ENCODE data around the gene PNPLA8.

Gene PNPLA8

DNA sequence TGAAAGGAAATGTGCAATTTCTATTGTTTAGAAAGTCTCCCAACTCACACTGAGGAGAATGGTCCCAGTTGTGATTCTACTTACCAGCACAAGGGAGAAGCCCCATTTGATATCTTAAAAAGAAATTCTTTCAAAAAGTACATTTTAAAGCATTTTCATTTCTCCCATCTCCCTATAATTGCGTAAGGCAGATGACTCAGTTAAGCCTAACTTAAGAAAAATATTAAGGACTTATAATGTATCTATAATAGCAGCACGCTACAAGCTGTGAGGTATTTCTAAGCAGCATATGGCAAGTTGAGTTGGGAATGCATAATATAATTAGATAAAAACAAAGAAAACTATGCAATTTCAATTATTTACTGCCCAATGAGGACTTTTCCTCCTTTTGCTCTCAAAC, 61.2 kb downstream of the PNPLA8 start:
- DNase-seq, result no peak

GRCh38 chr7:108463613-108464012, 62.3 kb downstream of the PNPLA8 start:
- no peak for DNase-seq

GRCh38 chr7:108461840-108462239, 64.1 kb downstream of the PNPLA8 start:
- no peak for DNase-seq

DNA sequence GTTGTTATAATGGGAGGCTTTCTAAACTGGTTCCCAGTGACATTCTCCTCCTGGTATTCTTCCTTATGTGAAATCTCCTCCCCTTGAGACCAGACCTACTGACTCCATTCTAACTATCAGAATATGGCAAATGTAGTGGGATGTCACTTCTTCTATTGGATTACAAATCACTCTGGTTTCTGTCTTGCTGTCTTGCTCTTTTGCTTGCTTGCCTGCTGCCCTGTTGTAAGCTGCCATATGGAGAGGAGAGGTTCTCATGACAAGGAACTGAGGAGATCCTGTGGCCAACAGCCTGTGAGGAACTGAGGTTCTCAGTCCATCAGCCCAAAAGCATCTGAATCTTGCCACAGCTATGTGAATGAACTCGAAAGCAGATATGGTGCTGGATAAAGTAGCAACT, 65.0 kb downstream of the PNPLA8 start:
- no peak for DNase-seq

GRCh38 chr7:108459922-108460551, 65.9 kb downstream of the PNPLA8 start:
- DNase-seq, result no peak

DNA sequence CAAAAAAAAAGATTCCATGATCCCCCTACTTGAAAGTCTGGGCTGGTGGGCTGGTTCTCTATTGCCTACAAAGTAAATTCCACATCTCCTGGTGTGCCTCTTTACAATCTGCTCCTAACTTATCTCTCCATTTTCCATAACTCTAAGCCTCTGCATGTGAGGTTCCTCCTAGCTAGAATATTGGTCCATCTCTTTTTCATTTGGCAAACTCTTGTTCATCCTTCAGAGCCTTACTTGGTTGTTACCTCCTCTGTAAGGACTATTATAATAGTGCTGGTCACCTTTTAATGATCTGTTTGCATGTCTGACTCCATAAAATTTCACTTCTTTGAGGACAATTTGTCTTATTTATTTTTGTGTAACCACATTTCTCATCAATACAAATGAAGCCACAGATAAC, 68.1 kb downstream of the PNPLA8 start:
- DNase-seq, result no peak

DNA sequence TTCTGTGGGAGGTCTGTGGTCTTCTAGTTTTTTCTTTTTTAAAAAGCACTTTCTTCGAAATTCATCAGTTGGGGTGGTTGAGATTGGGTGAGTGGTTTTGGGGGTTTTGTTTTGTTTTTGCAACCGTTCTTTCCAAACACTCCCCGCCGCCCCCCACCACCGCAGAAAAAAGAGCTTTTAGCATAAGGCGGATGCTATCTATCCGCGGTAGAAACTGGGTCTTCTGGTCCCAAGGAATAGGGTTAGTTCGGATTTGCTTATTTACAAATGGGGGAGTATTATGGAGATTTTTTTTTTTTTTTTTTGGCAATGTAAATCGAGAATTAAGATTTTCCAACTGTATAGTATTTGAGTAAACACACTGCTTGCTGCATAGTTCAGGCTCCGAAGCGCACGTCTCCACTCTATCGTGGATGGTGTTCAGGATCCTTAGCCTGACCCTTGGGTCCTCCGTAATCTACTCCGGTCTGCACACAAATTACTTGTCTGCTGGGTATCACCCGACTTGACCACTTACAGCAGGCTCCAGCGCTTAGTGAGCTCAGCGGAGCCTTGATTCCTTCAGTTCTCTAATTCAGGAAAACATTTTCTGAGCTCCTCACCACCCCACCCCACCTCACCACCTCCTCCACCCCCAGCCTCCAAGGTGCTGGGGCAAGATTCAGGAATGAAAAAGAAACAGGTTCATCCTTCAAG, 68.9 kb downstream of the PNPLA8 start:
- DNase-seq, result no peak

DNA sequence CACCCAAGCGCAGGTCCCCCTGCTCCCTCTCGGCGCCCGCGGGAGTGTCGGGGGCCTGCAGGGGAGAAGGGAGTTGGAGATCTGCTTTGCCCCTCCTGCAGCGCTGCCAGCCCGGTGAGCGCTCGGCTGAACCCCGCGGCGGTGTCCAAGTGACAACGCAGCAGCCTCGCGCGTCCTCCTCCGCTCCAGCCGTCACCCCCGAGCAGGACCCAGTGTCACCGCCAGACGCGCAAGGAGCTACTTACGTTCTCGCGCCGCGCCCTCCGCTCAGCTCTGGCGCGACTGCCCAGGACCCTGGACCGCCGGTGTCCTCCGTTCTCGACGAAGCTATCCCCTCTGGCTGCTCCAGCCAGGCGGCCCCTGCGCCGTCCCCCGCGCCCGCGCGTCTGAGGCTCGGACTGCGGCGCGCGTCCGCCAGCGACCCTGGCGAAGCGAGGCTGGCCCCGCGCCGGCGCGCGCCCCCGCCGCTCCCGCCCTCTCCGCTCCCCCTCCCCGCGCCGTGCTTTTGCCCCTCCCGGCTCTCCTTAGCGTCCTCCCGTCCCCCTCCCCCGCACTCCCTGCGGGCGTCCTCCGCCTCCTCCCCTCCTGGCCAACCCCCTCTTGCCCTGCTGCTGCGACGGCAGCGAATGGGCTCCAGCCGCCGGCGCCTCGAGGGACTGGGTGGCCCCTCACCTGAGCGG, 69.8 kb downstream of the PNPLA8 start, which contains the start of gene NRCAM:
TSS of gene NRCAM (minus strand) at position 439 of the 680 bp plus-strand sequence. CDS start 216,372 bp downstream, outside the sequence.
- peak; percentile 44 for DNase-seq

DNA sequence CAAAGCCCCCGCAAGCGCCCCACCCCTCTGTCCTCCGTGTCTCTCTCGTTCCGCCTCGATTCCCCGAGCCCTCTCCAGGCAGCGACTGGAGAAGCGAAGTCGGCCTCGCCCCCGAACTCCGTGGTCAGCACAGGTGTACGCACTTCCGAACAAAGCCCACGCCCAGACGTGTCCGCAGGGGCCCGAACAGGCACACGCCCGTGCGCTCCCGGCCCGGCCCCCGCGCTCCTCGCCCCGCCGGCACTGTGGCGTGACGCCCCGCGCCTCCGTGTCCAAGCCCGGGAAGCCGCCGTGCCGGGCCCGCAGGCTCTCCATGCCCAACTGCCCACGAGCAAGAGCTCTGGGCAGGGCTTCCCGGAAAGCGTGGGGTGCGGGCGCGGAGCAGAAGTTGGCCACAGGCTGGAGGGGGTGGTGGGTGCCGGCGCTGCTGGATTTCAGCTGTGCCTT, 70.4 kb downstream of the PNPLA8 start:
- no peak for DNase-seq

DNA sequence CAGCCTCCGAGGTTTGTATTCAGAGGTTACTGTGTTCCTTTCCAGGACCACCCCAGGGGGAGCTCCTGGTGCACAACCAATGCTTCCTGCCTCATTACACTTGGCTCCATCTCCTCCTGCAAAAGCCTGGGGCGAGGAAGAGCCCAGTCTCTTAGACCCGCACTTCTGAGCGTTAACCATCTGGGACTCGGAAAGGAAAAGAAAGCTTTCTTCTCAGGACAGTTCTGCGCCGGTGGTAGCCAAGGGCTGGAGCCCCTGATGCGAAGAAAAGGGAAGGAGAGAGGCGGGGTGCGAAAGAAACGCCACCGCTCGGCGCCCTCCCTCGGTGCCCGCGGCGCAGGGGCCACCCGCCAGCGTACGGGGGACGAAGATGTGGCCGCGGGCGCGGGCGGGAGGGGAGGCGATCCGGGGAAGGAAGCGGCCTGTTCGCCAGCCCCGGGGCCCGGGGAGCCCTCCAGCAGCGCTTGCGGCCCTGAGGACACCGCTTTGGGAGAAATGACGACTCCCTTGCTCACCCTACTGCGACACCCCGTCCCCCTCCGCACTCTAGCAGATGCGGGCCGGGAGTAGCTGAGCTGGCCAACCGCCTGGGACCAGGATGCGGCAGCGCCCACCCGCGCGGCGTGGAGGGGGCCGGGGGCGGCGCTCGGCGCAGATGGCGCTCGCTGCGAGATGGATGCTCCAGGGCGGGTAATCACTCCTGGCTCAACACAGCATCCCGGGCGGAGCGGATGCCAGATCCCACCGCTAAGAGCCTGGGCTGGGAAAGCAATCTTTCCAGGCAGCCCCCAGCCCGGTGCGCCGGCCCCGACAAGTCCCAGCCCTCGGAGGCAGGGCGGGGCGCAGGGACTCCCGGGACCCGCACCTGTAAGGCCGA, 71.0 kb downstream of the PNPLA8 start:
- DNase-seq, result no peak

- no peak for DNase-seq
Observed at GRCh38 chr7:108454317-108454673, 71.6 kb downstream of the PNPLA8 start.

GRCh38 chr7:108453320-108453719, 72.6 kb downstream of the PNPLA8 start:
- DNase-seq, result no peak

DNA sequence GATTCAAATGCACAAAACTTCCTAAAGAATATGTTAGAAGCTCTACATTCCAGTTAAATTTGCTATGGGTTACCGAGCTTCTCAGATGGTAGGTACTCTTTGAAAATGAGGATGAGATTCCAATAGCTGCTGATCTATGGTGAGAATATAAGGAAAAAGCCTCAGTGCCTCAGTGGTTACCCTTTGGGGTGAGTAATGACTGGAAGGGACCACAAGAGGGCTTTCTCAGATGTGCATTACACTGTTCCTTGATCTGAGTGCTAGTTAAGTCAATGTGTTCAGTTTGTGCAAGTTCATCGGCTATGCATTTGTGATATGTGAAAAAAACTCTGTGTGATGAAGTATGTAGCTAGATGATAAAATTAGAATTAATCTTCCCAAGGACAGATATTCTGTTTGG, 73.2 kb downstream of the PNPLA8 start:
- DNase-seq, result no peak

- no peak for DNase-seq
Observed at GRCh38 chr7:108451296-108451848, 74.6 kb downstream of the PNPLA8 start.

DNA sequence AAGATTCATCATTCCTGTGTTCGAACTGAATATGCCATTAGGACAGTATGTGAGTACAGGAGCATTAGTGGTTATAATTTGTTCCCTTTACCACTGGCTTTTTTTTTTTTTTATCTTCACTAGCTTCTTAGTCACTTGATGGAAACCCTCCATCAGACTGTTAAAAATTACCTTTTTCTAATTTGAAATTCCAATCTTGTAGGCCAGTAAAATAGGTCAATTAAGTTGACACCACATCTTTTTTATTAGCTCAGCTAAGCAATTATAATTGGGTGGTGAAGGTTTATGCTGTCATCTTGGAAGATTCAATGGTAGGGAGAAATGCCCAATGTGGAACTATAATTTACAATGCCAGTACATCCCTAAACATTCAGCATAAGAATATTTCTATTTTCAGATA, 75.8 kb downstream of the PNPLA8 start:
- no peak for DNase-seq

GRCh38 chr7:108449521-108449920, 76.4 kb downstream of the PNPLA8 start:
- DNase-seq, result no peak

GRCh38 chr7:108448584-108449505, 77.1 kb downstream of the PNPLA8 start:
- DNase-seq, result no peak

GRCh38 chr7:108442039-108442568, 83.8 kb downstream of the PNPLA8 start:
- no peak for DNase-seq

GRCh38 chr7:108441392-108441955, 84.5 kb downstream of the PNPLA8 start:
- DNase-seq, result no peak

GRCh38 chr7:108440613-108441012, 85.3 kb downstream of the PNPLA8 start:
- DNase-seq, result no peak

DNA sequence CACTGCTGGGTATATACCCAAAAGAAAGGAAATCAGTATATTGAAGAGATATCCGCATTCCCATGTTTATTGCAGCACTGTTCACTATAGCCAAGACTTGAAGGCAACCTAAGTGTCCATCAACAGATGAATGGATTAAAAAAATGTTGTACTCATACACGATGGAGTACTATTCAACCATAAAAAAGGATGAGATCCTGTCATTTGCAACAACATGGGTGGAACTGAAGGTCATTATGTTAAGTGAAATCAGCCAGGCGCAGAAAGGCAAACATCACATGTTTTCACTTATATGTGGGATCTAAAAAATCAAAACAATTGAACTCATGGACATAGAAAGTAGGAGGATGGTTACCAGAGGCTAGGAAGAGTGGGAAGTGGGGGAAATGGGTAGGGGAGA, 89.0 kb downstream of the PNPLA8 start:
- no peak for DNase-seq
